Measurements from ENCODE around the gene HAPSTR1.

GRCh38 chr16:9135797-9136196 lies 44.4 kb downstream of the HAPSTR1 start:
- TF ChIP-seq ATM (IDR thresholded peaks at IDR 0.05; ENCODE audit: borderline replicate concordance) (no peak), TFDP2 (CRISPR knock-in tag; IDR thresholded peaks at IDR 0.05) (no peak), EZH2 (conservative IDR thresholded peaks at IDR 0.05; ENCODE audit: low read depth, low read length) (no peak), ZNF382 (CRISPR knock-in tag; IDR thresholded peaks at IDR 0.05; ENCODE audit: borderline replicate concordance) (no peak), SIN3B (IDR thresholded peaks at IDR 0.05; ENCODE audit: low read length) (no peak)
- TF ChIP-seq, protein P1, sequence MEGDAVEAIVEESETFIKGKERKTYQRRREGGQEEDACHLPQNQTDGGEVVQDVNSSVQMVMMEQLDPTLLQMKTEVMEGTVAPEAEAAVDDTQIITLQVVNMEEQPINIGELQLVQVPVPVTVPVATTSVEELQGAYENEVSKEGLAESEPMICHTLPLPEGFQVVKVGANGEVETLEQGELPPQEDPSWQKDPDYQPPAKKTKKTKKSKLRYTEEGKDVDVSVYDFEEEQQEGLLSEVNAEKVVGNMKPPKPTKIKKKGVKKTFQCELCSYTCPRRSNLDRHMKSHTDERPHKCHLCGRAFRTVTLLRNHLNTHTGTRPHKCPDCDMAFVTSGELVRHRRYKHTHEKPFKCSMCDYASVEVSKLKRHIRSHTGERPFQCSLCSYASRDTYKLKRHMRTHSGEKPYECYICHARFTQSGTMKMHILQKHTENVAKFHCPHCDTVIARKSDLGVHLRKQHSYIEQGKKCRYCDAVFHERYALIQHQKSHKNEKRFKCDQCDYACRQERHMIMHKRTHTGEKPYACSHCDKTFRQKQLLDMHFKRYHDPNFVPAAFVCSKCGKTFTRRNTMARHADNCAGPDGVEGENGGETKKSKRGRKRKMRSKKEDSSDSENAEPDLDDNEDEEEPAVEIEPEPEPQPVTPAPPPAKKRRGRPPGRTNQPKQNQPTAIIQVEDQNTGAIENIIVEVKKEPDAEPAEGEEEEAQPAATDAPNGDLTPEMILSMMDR (CRISPR knock-in tag; IDR thresholded peaks at IDR 0.05), result no peak
